ENCODE measurements around the gene UGT2B10.
"Not testable (repeated sequence)": the region's sequence is repeated elsewhere in the genome, so short reads cannot be mapped to it uniquely, and the experiment has no call there.

UGT2B10 gene

DNA sequence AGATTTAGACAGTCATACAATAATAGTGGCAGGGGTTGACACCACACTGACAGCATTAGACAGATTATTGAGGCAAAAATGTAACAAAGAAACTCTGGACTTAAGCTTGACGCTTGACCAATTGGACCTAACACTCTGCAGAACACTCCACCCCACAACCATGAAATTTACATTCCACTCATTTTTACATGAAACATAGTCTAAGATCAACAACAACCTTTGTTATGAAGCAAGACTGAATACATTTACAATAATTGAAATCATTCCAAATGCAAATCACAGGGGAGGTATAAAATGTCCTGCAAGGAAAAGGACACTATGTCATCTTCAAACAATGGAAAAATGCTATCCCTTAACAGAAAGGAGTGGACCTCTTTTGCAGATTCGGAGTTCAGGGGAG lies 4.9 kb upstream of the UGT2B10 start:
- TF ChIP-seq, protein P1, sequence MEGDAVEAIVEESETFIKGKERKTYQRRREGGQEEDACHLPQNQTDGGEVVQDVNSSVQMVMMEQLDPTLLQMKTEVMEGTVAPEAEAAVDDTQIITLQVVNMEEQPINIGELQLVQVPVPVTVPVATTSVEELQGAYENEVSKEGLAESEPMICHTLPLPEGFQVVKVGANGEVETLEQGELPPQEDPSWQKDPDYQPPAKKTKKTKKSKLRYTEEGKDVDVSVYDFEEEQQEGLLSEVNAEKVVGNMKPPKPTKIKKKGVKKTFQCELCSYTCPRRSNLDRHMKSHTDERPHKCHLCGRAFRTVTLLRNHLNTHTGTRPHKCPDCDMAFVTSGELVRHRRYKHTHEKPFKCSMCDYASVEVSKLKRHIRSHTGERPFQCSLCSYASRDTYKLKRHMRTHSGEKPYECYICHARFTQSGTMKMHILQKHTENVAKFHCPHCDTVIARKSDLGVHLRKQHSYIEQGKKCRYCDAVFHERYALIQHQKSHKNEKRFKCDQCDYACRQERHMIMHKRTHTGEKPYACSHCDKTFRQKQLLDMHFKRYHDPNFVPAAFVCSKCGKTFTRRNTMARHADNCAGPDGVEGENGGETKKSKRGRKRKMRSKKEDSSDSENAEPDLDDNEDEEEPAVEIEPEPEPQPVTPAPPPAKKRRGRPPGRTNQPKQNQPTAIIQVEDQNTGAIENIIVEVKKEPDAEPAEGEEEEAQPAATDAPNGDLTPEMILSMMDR (IDR thresholded peaks at IDR 0.05; ENCODE audit: borderline replicate concordance, control extremely low read depth, extremely low read depth, insufficient read depth, missing control alignments), result no peak
- in situ Hi-C loops (cut with MboI; ENCODE audit: low sequenced_read_pairs, unreplicated experiment), result no loop called here
- no peak for DNase-seq (ENCODE audit: low spot score)

DNA sequence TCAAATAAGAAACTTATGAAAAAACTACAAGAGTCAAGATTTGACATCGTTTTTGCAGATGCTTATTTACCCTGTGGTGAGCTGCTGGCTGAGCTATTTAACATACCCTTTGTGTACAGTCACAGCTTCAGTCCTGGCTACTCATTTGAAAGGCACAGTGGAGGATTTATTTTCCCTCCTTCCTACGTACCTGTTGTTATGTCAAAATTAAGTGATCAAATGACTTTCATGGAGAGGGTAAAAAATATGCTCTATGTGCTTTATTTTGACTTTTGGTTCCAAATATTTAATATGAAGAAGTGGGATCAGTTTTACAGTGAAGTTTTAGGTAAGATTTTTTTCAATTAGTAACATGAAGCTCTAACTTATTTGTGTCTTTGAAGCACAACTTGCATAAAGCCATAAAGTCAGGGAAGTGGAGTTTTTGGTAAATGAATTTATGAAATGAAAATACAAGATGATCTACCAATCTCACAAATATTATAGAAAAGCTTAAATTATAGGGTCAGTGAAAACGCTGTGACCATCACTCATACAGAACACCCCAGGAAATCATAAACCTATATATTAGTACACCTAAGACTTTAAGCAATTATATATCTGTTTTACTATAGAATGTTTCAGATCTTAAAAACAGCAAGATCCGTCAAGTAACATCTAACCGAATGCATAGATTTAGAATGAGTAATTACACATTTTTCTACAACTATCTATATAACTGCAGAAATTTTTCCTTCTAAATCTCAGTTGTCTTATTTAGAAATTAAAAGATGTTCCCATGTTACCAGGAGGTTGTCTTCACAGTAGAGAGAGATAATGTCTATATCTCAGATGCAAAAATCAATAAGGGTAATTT lies 844 bp downstream of the UGT2B10 start:
- in situ Hi-C loops (cut with MboI; ENCODE audit: low sequenced_read_pairs, unreplicated experiment); DNase-seq (ENCODE audit: low spot score): not testable (repeated sequence)

DNA sequence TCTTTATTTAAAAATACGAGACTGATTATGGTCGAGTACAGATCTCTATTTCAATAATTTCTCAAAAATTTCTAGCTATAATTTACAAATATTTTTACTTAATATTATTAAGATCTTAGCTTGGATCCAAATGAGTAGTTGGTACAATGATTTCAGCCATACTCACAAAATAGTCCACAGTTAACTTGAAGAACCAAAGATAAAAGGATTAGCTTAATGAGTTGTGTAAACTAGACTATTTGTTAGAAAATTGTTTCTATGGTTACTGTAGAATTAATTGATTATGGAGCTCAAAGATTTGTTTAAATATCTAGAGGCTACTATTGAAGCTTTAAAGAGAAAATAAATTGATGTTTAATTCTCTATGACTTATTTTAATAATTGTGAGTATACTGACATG lies 1.6 kb downstream of the UGT2B10 start:
- no peak for DNase-seq (ENCODE audit: low spot score)
- in situ Hi-C loops (cut with MboI; ENCODE audit: low sequenced_read_pairs, unreplicated experiment), result no loop called here
- TF ChIP-seq, protein P1 (IDR thresholded peaks at IDR 0.05; ENCODE audit: borderline replicate concordance, control extremely low read depth, extremely low read depth, insufficient read depth, missing control alignments), result no peak

DNA sequence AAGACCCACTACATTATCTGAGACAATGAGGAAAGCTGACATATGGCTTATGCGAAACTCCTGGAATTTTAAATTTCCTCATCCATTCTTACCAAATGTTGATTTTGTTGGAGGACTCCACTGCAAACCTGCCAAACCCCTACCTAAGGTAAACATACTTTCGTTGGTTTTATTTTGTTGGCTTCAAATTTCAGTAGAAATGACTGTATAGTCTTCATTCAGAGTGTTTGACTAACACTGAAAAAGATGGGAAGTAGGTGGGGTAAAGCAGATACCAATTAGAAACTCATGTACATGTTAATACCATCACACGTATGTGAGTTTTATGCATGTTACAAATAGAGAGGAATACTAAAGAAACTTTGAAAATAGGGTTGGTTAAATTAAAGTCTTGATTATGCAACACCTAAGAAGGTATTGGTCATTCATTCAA lies 2.3 kb downstream of the UGT2B10 start:
- in situ Hi-C loops (cut with MboI; ENCODE audit: low sequenced_read_pairs, unreplicated experiment); DNase-seq (ENCODE audit: low spot score): not testable (repeated sequence)

DNA sequence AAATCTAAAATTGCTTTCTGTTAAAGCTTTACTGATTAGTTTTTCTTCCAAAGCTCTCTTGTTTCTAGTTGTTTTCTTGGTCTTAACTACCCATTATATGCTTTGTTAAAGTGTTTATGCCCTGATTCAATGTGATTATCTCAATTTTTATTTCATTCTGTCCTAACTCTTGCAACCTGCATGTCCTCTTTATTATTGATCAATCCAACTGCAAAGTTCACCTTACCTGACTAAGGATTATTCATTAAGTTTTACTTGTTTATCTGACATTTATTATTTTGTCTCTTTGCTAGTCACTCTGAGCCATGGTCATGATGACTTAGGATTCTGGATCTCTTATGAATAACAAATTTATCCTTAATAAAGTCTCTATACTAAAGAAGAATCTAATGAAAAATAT lies 15.8 kb downstream of the UGT2B10 start:
- DNase-seq (ENCODE audit: low spot score), result no peak
- TF ChIP-seq, protein P1 (IDR thresholded peaks at IDR 0.05; ENCODE audit: borderline replicate concordance, control extremely low read depth, extremely low read depth, insufficient read depth, missing control alignments), result no peak
- in situ Hi-C loops (cut with MboI; ENCODE audit: low sequenced_read_pairs, unreplicated experiment), result no loop called here

DNA sequence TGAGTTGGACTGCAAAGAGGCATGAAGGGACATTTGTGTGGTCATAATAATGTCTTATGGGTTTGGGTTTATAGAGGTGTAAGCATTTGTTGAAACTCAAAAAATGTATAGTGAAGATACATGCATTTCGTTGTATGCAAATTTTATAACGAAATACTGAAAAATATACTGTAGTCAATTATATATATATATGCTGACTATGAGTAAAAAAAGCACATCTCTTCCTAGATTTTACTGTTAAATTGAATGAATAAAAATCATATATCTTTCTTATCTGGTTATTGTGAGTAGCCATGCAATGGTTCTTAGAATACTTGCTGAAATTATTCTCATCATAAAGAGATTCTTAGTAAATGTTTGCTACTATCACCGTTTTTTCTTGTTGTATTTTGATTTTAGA lies 34.5 kb downstream of the UGT2B10 start:
- in situ Hi-C loops (cut with MboI; ENCODE audit: low sequenced_read_pairs, unreplicated experiment), result no loop called here
- TF ChIP-seq, protein P1 (IDR thresholded peaks at IDR 0.05; ENCODE audit: borderline replicate concordance, control extremely low read depth, extremely low read depth, insufficient read depth, missing control alignments), result no peak
- DNase-seq (ENCODE audit: low spot score), result no peak

DNA sequence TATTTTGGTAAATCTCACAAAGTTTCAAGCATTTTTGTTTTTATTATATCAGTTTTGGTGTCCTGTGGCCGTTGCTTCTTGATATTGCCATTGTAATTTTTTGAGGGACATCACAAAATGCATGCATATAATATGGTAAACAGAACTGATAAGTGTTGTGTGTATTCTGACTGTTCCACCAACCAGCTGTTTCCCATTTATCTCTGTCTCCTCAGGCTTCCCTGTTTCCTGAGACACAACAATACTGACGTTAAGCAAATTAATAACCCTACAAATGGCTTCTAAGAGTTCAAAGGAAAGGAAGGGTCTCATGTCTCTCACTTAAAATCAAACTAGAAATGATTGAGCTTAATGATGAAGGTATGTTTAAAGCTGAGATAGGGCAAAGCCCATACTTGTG lies 40.0 kb downstream of the UGT2B10 start:
- DNase-seq (ENCODE audit: low spot score), result no peak
- in situ Hi-C loops (cut with MboI; ENCODE audit: low sequenced_read_pairs, unreplicated experiment), result no loop called here
- TF ChIP-seq, protein P1 (IDR thresholded peaks at IDR 0.05; ENCODE audit: borderline replicate concordance, control extremely low read depth, extremely low read depth, insufficient read depth, missing control alignments), result no peak
